Putamen (tissue), 1 donor: ENCODE measurements around the gene TNFRSF9.

Source experiments
- DNase-seq: peaks from one replicate; pipeline ENCODE4 v3.0.0-alpha.2; 2016; ENCODE audit warnings: low spot score

The TNFRSF9 gene

DNA sequence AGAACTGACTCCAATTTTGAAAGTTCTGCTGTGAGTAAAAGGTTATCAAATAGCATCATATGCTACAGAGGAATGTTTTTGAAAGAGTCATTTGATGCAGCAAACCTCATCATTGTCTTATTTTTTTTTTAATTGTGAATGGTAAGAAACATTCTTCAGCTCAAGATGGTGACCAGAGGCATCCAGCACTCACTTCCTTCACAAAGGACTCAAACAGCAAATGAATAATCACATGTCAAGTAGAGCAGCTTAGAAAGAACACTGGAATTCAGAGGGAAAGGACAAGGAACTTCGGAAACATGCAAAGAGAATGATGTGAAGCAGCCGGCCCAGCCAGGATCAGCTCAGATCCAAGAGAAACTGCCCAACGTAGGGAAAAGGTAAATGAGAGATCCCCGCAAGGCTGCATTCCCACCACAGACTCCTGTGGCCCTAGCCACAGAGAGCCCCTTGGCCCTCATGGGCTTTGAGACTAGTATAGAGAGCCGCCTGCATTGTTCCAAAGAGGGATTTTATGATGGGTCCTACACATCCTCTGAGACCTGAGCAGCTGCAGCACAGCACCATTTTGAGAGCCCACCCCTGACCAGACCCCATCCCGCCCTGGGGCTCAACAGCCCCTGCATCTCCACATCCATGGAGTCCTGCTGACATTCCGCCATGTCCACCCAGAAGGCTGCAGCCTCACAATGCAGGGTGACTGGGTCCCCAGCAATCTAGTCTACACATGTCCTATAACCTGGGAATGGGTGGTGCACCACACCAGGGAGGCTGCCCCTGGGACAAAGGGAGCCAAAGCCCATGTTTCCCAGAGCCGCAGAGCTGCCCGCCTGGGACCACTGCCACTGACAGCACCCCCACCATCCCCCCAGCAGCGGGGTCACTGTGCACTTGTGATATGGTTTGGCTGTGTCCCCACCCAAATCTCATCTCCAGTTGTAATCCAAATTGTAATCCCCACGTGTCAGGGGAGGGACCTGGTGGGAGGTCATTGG lies 66.5 kb downstream of the TNFRSF9 start:
- DNase-seq = no peak

DNA sequence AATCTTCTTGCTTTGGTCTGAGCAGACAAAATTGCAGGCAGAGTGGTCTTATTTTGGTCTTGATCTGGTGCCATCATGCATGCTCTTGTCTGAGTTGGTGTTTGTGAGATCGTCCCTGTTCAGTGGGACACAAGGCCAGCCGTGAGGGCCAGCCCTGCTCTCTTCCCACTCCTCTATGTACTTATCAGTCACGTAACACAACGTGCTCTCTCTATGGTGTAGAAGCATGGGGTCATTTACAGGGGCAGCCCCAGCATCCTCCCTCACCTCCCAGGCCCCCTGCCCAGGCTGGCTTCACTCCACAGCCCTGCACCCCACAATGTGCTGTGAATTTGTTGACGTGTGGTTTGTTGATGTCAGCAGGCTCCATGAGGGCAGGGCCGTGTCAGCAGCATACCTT lies 69.5 kb downstream of the TNFRSF9 start:
- no peak for DNase-seq

DNA sequence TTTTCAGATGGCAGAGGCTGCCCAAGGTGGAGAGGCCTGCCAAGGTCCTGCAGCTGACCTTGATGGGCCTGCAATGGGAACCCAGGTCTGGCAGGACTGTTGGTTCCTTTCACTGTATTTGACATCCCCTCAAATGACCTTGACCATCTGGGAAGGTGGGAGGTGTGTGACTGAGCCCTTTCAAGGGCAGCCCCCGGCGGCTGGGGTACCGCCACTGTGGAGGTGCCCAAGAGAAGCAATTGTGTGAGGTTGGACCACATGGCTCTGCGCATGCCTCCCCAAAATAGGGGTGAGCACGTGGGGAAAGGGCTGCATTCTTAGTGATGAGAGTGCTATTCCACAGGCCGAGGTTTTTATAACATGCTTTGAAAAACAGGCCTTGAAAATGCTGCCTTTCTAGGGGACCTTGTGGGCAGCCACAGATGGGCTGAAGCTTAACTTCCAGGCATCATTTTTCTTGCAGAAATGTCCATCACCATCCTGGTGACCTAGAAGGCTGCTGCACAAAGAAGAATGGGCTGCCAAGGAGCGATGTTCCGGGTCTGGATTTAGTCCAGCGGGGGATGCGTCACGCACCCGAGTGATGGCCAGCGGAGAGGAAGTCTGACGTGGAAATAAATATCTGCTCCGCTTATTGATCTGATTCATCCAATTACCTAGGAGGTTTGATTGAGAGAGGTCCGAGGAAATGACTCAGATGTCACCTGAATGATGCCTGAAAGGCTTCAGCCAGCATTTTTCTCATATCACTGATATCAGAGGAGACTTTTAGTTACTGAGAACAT lies 71.3 kb downstream of the TNFRSF9 start:
- DNase-seq = no peak

DNA sequence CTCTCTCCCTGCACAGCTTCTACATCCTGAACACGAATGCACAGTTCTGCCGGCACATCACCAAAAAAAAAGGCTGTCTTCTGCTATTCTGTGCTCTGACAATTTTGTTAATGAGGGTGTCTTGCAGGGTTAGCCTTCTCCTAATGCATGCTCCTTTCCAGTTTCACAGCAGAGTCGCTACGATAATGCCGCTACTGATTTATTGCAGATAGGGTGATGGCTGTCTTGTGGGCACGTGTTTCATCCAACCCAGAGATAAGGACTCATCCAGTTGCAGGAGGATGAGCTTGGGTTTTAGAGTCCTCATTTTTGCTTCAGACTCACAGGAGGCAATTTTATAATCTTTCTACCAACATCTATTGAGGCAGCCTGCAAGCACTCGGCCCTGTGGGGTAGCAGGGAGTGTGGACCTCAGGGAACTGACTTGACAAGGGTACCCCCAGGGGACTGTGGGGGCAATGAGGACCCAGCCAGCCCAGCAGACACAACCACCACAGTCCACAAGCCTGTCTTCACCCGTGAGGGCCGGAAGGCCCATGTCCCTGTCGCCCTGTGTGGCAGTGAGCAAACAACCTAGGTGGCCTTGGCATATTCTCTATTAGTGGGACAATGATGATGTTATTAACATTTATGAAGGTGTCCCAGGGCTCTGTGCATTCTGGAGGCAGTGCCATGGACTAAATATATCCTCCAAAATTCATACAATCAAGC lies 72.4 kb downstream of the TNFRSF9 start:
- DNase-seq = no peak

DNA sequence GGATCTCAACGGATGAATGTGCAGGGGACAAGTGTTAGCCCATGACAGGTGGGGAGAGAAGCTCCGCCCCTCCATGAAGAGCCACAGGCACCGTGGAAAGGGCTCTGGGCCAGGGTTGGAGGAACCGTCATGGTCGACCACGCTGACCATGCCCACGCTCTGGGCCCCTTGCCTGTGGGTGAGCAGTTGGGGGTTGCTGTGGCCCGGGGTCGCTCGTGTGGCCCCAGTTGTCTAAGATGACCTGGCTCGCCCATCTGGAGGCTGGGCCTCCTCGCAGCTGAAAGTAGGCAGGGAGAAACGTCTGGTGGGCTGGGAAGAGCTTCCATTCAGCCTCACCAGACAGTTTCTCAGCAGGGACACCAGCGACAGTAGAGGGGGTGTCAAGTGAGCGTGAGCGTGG lies 74.7 kb downstream of the TNFRSF9 start:
- no peak for DNase-seq
